HepG2 (cell line): Measurements from ENCODE around the gene KRTDAP. TPM values are rescaled to one million over a fixed set of nuclear protein-coding genes. Genes with fewer than 3 reads are reported as not detected.

Experiments used
- ADNP ChIP-seq: sonication (generic); formaldehyde crosslinking; IDR thresholded peaks from 2 replicates; pipeline ENCODE4 v1.4.0; 2020; ENCODE audit warnings: missing genetic modification reagents
- BRD4 ChIP-seq: sonication (generic); formaldehyde crosslinking; IDR thresholded peaks from 2 replicates; pipeline ENCODE4 v1.4.0; 2020; ENCODE audit warnings: missing genetic modification reagents
- CREM ChIP-seq, 2 experiments: sonication (generic) in 1 of 2; formaldehyde crosslinking in 1 of 2; IDR thresholded peaks; 2 replicates each; pipeline versions ENCODE4 v1.4.0 to v1.6.1; 2016 to 2020; ENCODE audit warnings: antibody characterized with exemption in 1 of 2, mild to moderate bottlenecking in 1 of 2, missing genetic modification reagents in 1 of 2
- KDM5A ChIP-seq: fragments of 200-600 bp; sonication (generic); IDR thresholded peaks from 2 replicates; pipeline ENCODE4 v1.7.0; 2018; ENCODE audit warnings: antibody characterized with exemption, mild to moderate bottlenecking, low read length, borderline replicate concordance
- MTF1 ChIP-seq: sonication (generic); formaldehyde crosslinking; IDR thresholded peaks from 2 replicates; pipeline ENCODE4 v1.5.0; 2020; ENCODE audit warnings: missing genetic modification reagents
- NFKB2 ChIP-seq: sonication (generic); formaldehyde crosslinking; IDR thresholded peaks from 2 replicates; pipeline ENCODE4 v1.4.0; 2020; ENCODE audit warnings: missing genetic modification reagents, borderline replicate concordance
- NKX3-1 ChIP-seq: sonication (generic); formaldehyde crosslinking; IDR thresholded peaks from 2 replicates; pipeline ENCODE4 v1.5.0; 2020; ENCODE audit warnings: missing genetic modification reagents
- POGZ ChIP-seq: sonication (generic); formaldehyde crosslinking; IDR thresholded peaks from 2 replicates; pipeline ENCODE4 v1.4.0; 2020; ENCODE audit warnings: mild to moderate bottlenecking, missing genetic modification reagents
- SIX1 ChIP-seq: sonication (generic); formaldehyde crosslinking; IDR thresholded peaks from 2 replicates; pipeline ENCODE4 v1.4.0; 2020; ENCODE audit warnings: missing genetic modification reagents, borderline replicate concordance
- TMF1 ChIP-seq: sonication (generic); formaldehyde crosslinking; IDR thresholded peaks from 2 replicates; pipeline ENCODE4 v1.8.1; 2022; ENCODE audit warnings: low read depth, missing genetic modification reagents
- ZBTB8A ChIP-seq: sonication (generic); formaldehyde crosslinking; IDR thresholded peaks from 2 replicates; pipeline ENCODE4 v1.4.0; 2020; ENCODE audit warnings: mild to moderate bottlenecking, low read depth, missing genetic modification reagents, borderline replicate concordance
- ZFP90 ChIP-seq: sonication (generic); formaldehyde crosslinking; IDR thresholded peaks from 2 replicates; pipeline ENCODE4 v1.8.0; 2022; ENCODE audit warnings: missing genetic modification reagents, mild to moderate bottlenecking, inconsistent platforms, borderline replicate concordance
- ZNF235 ChIP-seq: sonication (generic); formaldehyde crosslinking; IDR thresholded peaks from 2 replicates; pipeline ENCODE4 v1.8.1; 2023; ENCODE audit warnings: mild to moderate bottlenecking, missing genetic modification reagents, borderline replicate concordance
- ZNF329 ChIP-seq: sonication (generic); formaldehyde crosslinking; IDR thresholded peaks from 2 replicates; pipeline ENCODE4 v1.9.0; 2021; ENCODE audit warnings: low read depth, mild to moderate bottlenecking, missing genetic modification reagents
- ZNF343 ChIP-seq: sonication (generic); formaldehyde crosslinking; IDR thresholded peaks from 2 replicates; pipeline ENCODE4 v1.4.0; 2020; ENCODE audit warnings: mild to moderate bottlenecking, missing genetic modification reagents
- ZNF431 ChIP-seq: sonication (generic); formaldehyde crosslinking; IDR thresholded peaks from 2 replicates; pipeline ENCODE4 v1.9.0; 2022; ENCODE audit warnings: missing genetic modification reagents, low read depth, mild to moderate bottlenecking, borderline replicate concordance
- ZNF513 ChIP-seq: sonication (generic); formaldehyde crosslinking; conservative IDR thresholded peaks from 2 replicates; pipeline ENCODE4 v1.5.0; 2020; ENCODE audit warnings: missing genetic modification reagents
- ZNF577 ChIP-seq: sonication (generic); formaldehyde crosslinking; IDR thresholded peaks from 2 replicates; pipeline ENCODE4 v1.4.0; 2020; ENCODE audit warnings: mild to moderate bottlenecking, low read depth, missing genetic modification reagents, borderline replicate concordance
- ZNF770 ChIP-seq: sonication (generic); formaldehyde crosslinking; IDR thresholded peaks from 2 replicates; pipeline ENCODE4 v1.5.0; 2020; ENCODE audit warnings: mild to moderate bottlenecking, missing genetic modification reagents
- ZNF777 ChIP-seq: sonication (generic); formaldehyde crosslinking; IDR thresholded peaks from 2 replicates; pipeline ENCODE4 v1.4.0; 2020; ENCODE audit warnings: missing genetic modification reagents
- ZNF891 ChIP-seq: sonication (generic); formaldehyde crosslinking; IDR thresholded peaks from 2 replicates; pipeline ENCODE4 v1.5.0; 2020; ENCODE audit warnings: mild to moderate bottlenecking, missing genetic modification reagents
- ZSCAN29 ChIP-seq: sonication (generic); formaldehyde crosslinking; conservative IDR thresholded peaks from 2 replicates; pipeline ENCODE4 v1.4.0; 2020; ENCODE audit warnings: mild to moderate bottlenecking, missing genetic modification reagents
- polyA plus RNA-seq, 8 experiments: library from polyadenylated mRNA; depleted of rRNA in 3 of 8; stranded (reverse) in 7 of 8; unstranded in 1 of 8; fragments of >200 nt; fragmentation: Illumina TruSeq in 4 of 8; extraction: Trizol in 4 of 8; gene quantifications; 2 replicates each; pipeline versions ENCODE4 v1.2.1 to v1.2.3, GENCODE V29; 2011 to 2016; ENCODE audit warnings: low read depth in 4 of 8, missing spikeins in 1 of 8, mixed read lengths in 1 of 8; ENCODE audit not compliant: insufficient read depth in 1 of 8
- total RNA-seq, 5 experiments: library from RNA; depleted of rRNA; stranded (reverse); fragments of >200 nt; fragmentation: Illumina TruSeq; extraction: Trizol; gene quantifications; 2 replicates each; pipeline ENCODE4 v1.2.3, GENCODE V29; 2016; ENCODE audit warnings: low read depth in 1 of 5
- TF ChIP-seq, protein P1 (sequence below): sonication (generic); formaldehyde crosslinking; IDR thresholded peaks from 2 replicates; pipeline ENCODE4 v1.4.0; 2020; ENCODE audit warnings: missing genetic modification reagents, borderline replicate concordance

The KRTDAP gene
- total and polyA plus RNA-seq, 2 of the 13 experiments (the other 11 are each of a cell fraction or from before 2014, with no cell fraction given), result 0.86 to 1.5 TPM

GRCh38 chr19:35533201-35533821, 43.0 kb upstream of the KRTDAP start, which contains the start of gene GAPDHS (continued):
- TF ChIP-seq ZNF513 (CRISPR knock-in tag) (no peak), ZNF577 (CRISPR knock-in tag) (no peak), ZNF777 (CRISPR knock-in tag) (no peak), NKX3-1 (CRISPR knock-in tag) (no peak), ADNP (CRISPR knock-in tag) (no peak), ZNF343 (CRISPR knock-in tag) (no peak), ZNF770 (CRISPR knock-in tag) (peak; percentile 8; the same call in 1 of the 2 replicates), ZNF329 (CRISPR knock-in tag) (no peak), NFKB2 (CRISPR knock-in tag) (no peak), BRD4 (CRISPR knock-in tag) (no peak), ZSCAN29 (CRISPR knock-in tag) (no peak), ZNF891 (CRISPR knock-in tag) (no peak), MTF1 (CRISPR knock-in tag) (no peak), TMF1 (no peak), ZNF431 (CRISPR knock-in tag) (no peak), SIX1 (no peak), ZNF235 (CRISPR knock-in tag) (no peak), KDM5A (no peak), ZBTB8A (CRISPR knock-in tag) (no peak), POGZ (CRISPR knock-in tag) (no peak), ZFP90 (no peak), CREM (IDR thresholded peaks at IDR 0.05) (no peak), CREM (CRISPR knock-in tag; IDR thresholded peaks at IDR 0.05) (0 out of 2 replicates have a peak, but pooled peaks have one; percentile 9)
- TF ChIP-seq, protein P1, sequence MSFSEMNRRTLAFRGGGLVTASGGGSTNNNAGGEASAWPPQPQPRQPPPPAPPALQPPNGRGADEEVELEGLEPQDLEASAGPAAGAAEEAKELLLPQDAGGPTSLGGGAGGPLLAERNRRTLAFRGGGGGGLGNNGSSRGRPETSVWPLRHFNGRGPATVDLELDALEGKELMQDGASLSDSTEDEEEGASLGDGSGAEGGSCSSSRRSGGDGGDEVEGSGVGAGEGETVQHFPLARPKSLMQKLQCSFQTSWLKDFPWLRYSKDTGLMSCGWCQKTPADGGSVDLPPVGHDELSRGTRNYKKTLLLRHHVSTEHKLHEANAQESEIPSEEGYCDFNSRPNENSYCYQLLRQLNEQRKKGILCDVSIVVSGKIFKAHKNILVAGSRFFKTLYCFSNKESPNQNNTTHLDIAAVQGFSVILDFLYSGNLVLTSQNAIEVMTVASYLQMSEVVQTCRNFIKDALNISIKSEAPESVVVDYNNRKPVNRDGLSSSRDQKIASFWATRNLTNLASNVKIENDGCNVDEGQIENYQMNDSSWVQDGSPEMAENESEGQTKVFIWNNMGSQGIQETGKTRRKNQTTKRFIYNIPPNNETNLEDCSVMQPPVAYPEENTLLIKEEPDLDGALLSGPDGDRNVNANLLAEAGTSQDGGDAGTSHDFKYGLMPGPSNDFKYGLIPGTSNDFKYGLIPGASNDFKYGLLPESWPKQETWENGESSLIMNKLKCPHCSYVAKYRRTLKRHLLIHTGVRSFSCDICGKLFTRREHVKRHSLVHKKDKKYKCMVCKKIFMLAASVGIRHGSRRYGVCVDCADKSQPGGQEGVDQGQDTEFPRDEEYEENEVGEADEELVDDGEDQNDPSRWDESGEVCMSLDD (CRISPR knock-in tag), result no peak
